HEK293T (cell line): Measurements from ENCODE around the gene ZNF182.
A peak's percentile ranks its signal among the peaks of the same experiment; 100 is the strongest.
"Not testable (repeated sequence)": the region's sequence is repeated elsewhere in the genome, so short reads cannot be mapped to it uniquely, and the experiment has no call there.

Experiments used
- CTCF ChIA-PET: fragments of 350-600 bp; formaldehyde crosslinking; extraction: SDS; loops from one replicate; lab custom pipeline; 2021; ENCODE audit warnings: antibody characterized with exemption, inconsistent platforms; lab: Yijun Ruan, JAX
- POLR2A ChIA-PET: fragments of 350-600 bp; formaldehyde crosslinking; extraction: SDS; loops from one replicate; lab custom pipeline; 2020; ENCODE audit warnings: antibody characterized with exemption, inconsistent platforms; lab: Yijun Ruan, JAX
- DNase-seq: peaks from one replicate; pipeline ENCODE4 v3.0.0; 2012; ENCODE audit warnings: mixed read lengths; ENCODE audit errors: extremely low spot score
- ARNT ChIP-seq: fragments of 450-650 bp; IDR thresholded peaks from 2 replicates; pipeline ENCODE4 v1.6.1; 2017; ENCODE audit warnings: mild to moderate bottlenecking
- BHLHE40 ChIP-seq: fragments of 450-650 bp; IDR thresholded peaks from 2 replicates; pipeline ENCODE4 v1.6.1; 2016; ENCODE audit warnings: mild to moderate bottlenecking, moderate library complexity, borderline replicate concordance
- CTBP1 ChIP-seq: fragments of 450-650 bp; IDR thresholded peaks from 2 replicates; pipeline ENCODE4 v1.6.1; 2016; ENCODE audit warnings: borderline replicate concordance
- ELF4 ChIP-seq: fragments of 450-650 bp; IDR thresholded peaks from 2 replicates; pipeline ENCODE4 v1.6.1; 2017; ENCODE audit warnings: antibody characterized with exemption
- FOXA1 ChIP-seq: fragments of 450-650 bp; IDR thresholded peaks from 2 replicates; pipeline ENCODE4 v1.6.1; 2016; ENCODE audit warnings: mild to moderate bottlenecking
- FOXK2 ChIP-seq: fragments of 450-650 bp; IDR thresholded peaks from 2 replicates; pipeline ENCODE4 v1.6.1; 2016; ENCODE audit warnings: mild to moderate bottlenecking
- FOXM1 ChIP-seq: fragments of 450-650 bp; IDR thresholded peaks from 2 replicates; pipeline ENCODE4 v1.6.1; 2017; ENCODE audit warnings: mild to moderate bottlenecking, borderline replicate concordance
- HDGF ChIP-seq: fragments of 450-650 bp; IDR thresholded peaks from 2 replicates; pipeline ENCODE4 v1.6.1; 2017; ENCODE audit warnings: antibody characterized with exemption, borderline replicate concordance
- L3MBTL2 ChIP-seq: fragments of 450-650 bp; conservative IDR thresholded peaks from 2 replicates; pipeline ENCODE4 v1.6.1; 2016; ENCODE audit warnings: mild to moderate bottlenecking
- LEF1 ChIP-seq: fragments of 450-650 bp; IDR thresholded peaks from 2 replicates; pipeline ENCODE4 v1.6.1; 2017; ENCODE audit warnings: mild to moderate bottlenecking, borderline replicate concordance
- NFRKB ChIP-seq: fragments of 450-650 bp; IDR thresholded peaks from 2 replicates; pipeline ENCODE4 v1.6.1; 2016; ENCODE audit warnings: mild to moderate bottlenecking, moderate library complexity
- SP1 ChIP-seq: fragments of 450-650 bp; IDR thresholded peaks from 2 replicates; pipeline ENCODE4 v1.6.1; 2017
- SUZ12 ChIP-seq: fragments of 450-650 bp; IDR thresholded peaks from 2 replicates; pipeline ENCODE4 v1.6.1; 2016; ENCODE audit warnings: mild to moderate bottlenecking
- TARDBP ChIP-seq: fragments of 450-650 bp; IDR thresholded peaks from 2 replicates; pipeline ENCODE4 v1.6.1; 2016
- ZNF384 ChIP-seq: fragments of 450-650 bp; IDR thresholded peaks from 2 replicates; pipeline ENCODE4 v1.6.1; 2016
- TF ChIP-seq, protein P1 (sequence below): fragments of 450-650 bp; IDR thresholded peaks from 2 replicates; pipeline ENCODE4 v1.6.1; 2016

Gene ZNF182

DNA sequence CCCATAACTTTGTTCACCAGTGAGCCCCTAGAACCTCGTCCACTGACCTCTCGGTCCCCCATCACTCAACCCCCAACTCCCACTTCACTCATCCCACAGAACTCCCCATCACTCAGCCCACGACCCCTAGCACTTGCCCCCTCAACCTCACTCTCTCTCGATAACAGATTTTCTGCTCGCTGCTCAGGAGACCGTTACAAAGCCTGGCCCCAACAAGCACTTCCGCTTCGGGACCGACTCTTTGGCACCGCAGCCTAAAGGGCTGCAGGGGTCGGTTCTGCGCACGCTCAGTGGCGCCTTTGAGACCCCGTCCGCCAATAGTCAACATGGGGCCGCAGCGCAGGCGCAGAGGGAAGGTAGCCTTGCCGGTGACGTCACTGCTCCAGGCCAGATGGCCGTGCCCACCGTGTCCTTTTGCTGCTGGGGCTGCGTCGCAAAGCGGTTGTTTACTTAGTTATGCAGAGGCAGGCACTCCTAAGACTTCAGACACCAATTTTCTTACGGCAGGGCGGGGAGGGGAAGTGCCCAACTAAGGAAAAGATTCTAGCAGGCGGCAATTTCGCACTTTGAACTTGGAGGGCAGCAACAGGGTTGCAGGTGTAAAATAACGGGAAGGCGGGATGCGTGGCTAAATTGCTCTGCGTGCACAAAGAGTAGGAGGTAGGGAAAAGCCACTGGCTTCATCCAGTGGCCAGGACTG, at the start of gene ZNF182:
TSS of gene ZNF182 (minus strand) at position 232 of the 700 bp plus-strand sequence. CDS start 1,380 bp downstream, outside the sequence.
- DNase-seq: peak; percentile 95
- ChIA-PET POLR2A (no interaction called here), CTCF (no interaction called here)
- TF ChIP-seq SP1: no peak
- peak; percentile 53 for TF ChIP-seq L3MBTL2
- peak; percentile 85 for TF ChIP-seq ELF4
- TF ChIP-seq FOXK2: peak; percentile 97

DNA sequence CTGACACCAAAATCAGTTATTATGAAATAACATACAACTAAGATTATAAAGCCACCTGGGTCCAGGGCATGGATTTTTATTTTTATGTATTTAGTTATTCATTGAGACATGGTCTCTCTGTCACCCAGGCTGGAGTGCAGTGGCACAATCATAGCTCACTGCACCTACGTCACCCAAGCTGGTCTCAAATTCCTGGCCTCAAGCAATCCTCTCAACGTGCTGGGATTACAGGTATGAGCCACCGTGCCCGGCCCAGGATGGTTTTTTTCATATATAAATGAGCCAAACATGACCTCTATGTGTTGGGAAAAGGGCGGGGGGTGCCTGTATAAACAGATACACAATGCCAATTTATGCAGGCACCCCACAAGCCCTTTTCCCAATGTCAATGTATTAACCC, 43.1 kb upstream of the ZNF182 start:
- DNase-seq: no peak
- POLR2A ChIA-PET: no interaction called here
- TF ChIP-seq HDGF: no peak
- no peak for TF ChIP-seq ARNT
- TF ChIP-seq, protein P1, sequence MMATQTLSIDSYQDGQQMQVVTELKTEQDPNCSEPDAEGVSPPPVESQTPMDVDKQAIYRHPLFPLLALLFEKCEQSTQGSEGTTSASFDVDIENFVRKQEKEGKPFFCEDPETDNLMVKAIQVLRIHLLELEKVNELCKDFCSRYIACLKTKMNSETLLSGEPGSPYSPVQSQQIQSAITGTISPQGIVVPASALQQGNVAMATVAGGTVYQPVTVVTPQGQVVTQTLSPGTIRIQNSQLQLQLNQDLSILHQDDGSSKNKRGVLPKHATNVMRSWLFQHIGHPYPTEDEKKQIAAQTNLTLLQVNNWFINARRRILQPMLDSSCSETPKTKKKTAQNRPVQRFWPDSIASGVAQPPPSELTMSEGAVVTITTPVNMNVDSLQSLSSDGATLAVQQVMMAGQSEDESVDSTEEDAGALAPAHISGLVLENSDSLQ: no peak
- TF ChIP-seq NFRKB: no peak
- TF ChIP-seq ZNF384: no peak
- no peak for TF ChIP-seq FOXK2
- TF ChIP-seq LEF1: no peak
- TF ChIP-seq FOXA1: no peak
- TF ChIP-seq SP1: no peak
- TF ChIP-seq ELF4: no peak
- TF ChIP-seq BHLHE40: no peak
- TF ChIP-seq TARDBP: no peak
- TF ChIP-seq L3MBTL2: no peak
- CTCF ChIA-PET: no interaction called here

DNA sequence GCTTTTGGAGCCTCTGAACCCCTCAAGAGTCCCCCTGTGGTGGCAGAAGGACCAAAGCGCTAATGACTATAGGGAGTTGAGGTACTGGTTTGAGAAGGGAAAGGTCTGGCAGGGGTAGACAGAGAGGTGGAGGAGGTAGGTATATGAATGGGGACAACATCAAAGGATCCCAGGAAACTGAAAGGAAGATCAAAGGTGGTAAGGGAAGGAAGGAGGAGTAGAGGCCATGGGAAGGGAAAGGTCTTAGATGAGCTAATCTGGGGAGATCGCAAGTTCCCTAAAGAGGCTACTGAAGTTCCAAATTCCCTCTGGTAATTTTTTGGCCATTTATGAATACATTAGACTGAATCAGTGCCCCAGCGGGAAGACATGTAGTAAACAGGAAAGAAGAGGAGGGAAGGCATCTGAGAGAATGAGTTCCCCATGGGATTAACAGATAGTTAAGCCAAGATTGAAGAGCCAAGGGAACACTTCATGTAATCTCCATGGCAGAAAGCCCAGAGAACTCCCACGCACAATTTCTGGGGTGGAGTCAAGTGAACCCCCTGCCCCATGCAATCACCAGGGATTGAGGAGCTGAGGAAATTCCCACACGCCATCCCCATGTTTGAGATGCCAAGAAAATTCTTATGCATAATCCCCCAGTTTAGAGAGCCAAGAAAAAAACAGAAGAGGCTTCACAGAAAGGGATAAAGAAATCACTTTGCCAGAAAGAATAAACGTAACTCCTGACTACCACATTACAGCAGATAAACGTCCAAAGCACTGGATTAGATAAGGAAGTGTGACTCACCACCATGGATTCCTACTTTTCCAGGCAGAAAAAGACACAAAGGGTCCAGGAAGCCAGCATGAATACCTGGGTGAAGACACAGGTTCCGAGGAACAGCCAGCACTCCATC, 41.9 kb upstream of the ZNF182 start:
- DNase-seq: no peak
- no peak for TF ChIP-seq SUZ12
- TF ChIP-seq FOXM1: no peak
- no peak for TF ChIP-seq FOXA1
- no peak for TF ChIP-seq SP1
- TF ChIP-seq ELF4: no peak
- POLR2A ChIA-PET: no interaction called here
- CTCF ChIA-PET: no interaction called here

DNA sequence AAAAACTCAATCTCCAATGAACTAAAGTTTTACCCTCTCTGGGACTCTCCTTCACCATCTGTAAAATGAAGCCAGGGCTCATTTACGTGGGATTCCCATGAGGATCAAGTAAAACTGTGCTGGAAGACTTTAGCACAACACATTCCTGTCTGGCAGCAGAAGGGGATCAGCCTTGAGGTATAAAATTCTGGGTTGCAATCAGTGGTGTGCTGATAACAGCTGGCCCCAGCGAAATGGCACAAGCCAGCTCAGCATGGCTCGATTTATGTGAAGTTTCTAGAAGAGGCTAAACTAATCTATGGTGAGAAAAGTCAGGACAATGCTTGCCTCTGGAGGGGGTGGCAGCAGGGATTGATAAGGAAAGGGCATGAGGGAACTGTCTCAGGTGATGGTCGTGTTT, 39.3 kb upstream of the ZNF182 start:
- no peak for TF ChIP-seq NFRKB
- TF ChIP-seq CTBP1: no peak
- TF ChIP-seq FOXK2: no peak
- no peak for TF ChIP-seq ELF4
- TF ChIP-seq ARNT: no peak
- no peak for TF ChIP-seq FOXA1
- TF ChIP-seq, protein P1: no peak
- TF ChIP-seq FOXM1: no peak
- TF ChIP-seq TARDBP: no peak
- no peak for TF ChIP-seq L3MBTL2
- TF ChIP-seq SUZ12: no peak
- no peak for TF ChIP-seq BHLHE40
- no peak for TF ChIP-seq LEF1
- TF ChIP-seq SP1: no peak
- no peak for TF ChIP-seq ZNF384
- TF ChIP-seq HDGF: no peak
- no peak for DNase-seq
- CTCF ChIA-PET: no interaction called here
- POLR2A ChIA-PET: no interaction called here

DNA sequence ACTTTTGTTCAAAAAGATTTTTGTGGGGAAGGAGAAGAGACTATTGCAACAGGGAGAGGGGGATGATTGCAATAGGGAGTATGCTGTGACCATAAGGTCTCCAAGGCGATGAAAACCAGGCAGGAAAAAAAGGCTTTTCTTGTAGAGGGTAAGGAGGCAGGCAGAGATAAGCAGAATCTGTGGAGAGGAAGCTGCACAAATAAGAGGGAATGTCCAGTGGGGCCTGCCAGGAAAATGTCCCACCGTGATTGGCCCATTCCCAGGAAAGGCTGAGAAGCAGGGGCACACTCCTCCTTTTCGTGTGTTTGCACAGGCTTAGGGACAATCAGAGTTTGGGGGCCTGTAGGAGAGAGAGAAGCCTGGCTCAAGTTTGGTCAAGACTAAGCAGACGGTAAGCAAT, 32.1 kb upstream of the ZNF182 start:
- POLR2A ChIA-PET: no interaction called here

DNA sequence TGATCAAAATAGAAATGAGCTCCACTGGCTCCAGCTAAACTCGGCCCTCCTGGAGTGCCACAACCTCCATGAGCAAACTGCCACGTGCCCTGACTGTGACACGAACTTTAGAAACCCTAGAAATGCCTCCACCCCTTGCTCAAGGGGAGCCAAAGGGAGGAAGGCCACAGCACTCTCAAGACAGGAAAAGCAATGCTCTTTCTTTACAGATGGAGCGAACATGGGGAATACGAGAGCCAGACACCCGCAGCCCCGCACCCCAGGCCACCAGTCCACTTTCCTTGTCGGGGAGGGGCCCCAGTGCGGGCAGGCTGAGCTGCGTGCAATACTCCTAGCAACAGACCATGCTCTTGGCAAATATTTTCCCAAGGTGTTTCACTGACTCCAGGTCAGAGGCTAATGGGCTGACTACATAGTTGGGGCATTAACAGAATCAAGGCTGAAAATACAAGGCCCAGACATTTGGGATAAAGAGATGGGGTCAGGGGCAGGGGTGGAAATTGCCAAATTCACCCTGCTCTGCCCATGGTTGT, 26.9 kb upstream of the ZNF182 start:
- POLR2A ChIA-PET, CTCF ChIA-PET, DNase-seq: not testable (repeated sequence)

More for the DNA sequence above, 32.1 kb upstream of the ZNF182 start:
- no peak for TF ChIP-seq HDGF
- TF ChIP-seq TARDBP: no peak
- CTCF ChIA-PET: no interaction called here
- no peak for DNase-seq

DNA sequence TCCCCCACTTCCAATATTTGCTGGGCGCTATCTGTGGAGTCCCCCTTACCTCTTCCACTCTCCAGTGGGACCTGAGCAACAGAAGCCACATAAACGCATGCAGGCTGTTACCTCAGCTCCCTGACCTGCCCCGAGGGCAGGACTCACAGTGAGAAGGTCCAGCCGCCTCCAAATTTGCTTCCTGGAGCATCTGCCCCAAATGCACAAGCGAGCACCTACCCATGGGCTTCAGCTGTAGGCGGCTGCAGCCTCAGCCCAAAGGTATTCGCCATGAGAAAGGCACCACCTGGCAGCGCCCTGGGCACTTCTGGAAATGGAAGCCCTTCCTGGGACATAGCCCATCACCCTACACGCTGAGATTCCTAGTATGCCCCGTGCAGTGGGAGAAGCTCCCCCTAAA, 26.4 kb upstream of the ZNF182 start:
- TF ChIP-seq FOXM1: no peak
- no peak for TF ChIP-seq ZNF384
- no peak for TF ChIP-seq L3MBTL2
- TF ChIP-seq LEF1: no peak
- no peak for TF ChIP-seq BHLHE40
- TF ChIP-seq SUZ12: no peak
- TF ChIP-seq ELF4: no peak
- TF ChIP-seq ARNT: no peak
- TF ChIP-seq HDGF: no peak
- TF ChIP-seq SP1: no peak
- TF ChIP-seq, protein P1: no peak
- TF ChIP-seq FOXA1: no peak
- TF ChIP-seq TARDBP: no peak
- no peak for TF ChIP-seq FOXK2
- TF ChIP-seq NFRKB: no peak
- no peak for TF ChIP-seq CTBP1
- CTCF ChIA-PET: no interaction called here
- DNase-seq: no peak
- POLR2A ChIA-PET: no interaction called here
